ENCODE results near the gene FFAR2. TPM values are rescaled to one million over a fixed set of nuclear protein-coding genes. Genes with fewer than 3 reads are reported as not detected.

Gene FFAR2
- total and polyA plus RNA-seq, 9 of the 15 experiments (the other 6 are each of a cell fraction or from before 2014, with no cell fraction given) = not detected

DNA sequence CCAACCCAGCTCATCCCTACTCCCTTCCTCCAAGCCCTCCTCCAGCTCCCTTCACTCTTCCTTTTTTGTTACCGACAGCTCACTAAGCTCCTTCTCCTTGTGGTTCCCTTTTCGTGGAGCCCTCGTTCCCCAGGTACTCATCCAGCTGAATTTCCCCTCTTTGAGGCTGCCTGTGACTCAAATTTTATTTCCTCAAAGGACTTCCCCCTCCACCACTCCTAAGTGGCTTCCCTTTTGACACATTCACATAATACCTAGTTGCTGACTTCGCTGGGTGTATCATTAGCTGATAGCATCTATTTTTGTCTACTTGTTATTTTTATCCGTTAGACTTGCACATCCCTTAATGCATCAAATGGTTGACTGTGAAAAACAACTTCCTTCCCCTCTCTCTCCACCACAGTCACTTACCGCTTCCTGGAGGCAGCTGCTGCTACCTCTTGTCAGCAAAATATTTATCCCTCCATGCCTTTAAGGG, 14.5 kb downstream of the FFAR2 start:
- Histone ChIP-seq H3K9ac (ENCODE audit: insufficient read depth in 1 of 2, low read depth in 2 of 2, low read length in 2 of 2) (no peak overlapping the region), H4K20me1 (replicated peaks; ENCODE audit: control insufficient read depth, insufficient read depth, low read length) (no peaks in the 10 kb centered on the region), H3K36me3 (ENCODE audit: control insufficient read depth, insufficient read depth, low read length) (no peaks in the 10 kb centered on the region), H3K4me1 (replicated peaks in 1 of 2; ENCODE audit: control insufficient read depth in 2 of 2, insufficient read depth in 2 of 2, low read length in 2 of 2) (no peaks in the 10 kb centered on the region), H2AFZ (ENCODE audit: low read depth, low read length) (no peak overlapping the region), H3K4me2 (ENCODE audit: insufficient read depth, low read length) (no peak overlapping the region), H3K4me3 (no peak overlapping the region), H3K27ac (ENCODE audit: extremely low read depth, low read depth, low read length) (no peak overlapping the region), H3K27me3 (ENCODE audit: control insufficient read depth in 2 of 2, insufficient read depth in 2 of 2, low read length in 2 of 2) (peaks cover 46 to 55% of the 10 kb centered on the region in 2 experiments), H3K79me2 (ENCODE audit: control insufficient read depth, insufficient read depth, low read length) (no peaks in the 10 kb centered on the region), H3K9me1 (ENCODE audit: control insufficient read depth, insufficient read depth, low read length) (no peaks in the 10 kb centered on the region), H3K9me3 (replicated peaks; ENCODE audit: control insufficient read depth, insufficient read depth, low read depth, low read length) (no peaks in the 10 kb centered on the region)
- DNase-seq (ENCODE audit: extremely low read depth in 1 of 4, low spot score in 3 of 4) (no peak), ATAC-seq (no peak), FAIRE-seq (no peak)
- 3% methylated on average over 6 of the region's 6 CpGs for WGBS (ENCODE audit: insufficient coverage, low coverage, missing lambda C conversion rate)
- in situ Hi-C loops (cut with MboI) = loop anchor here (10.0 kb wide), 1 partner anchor 188 kb away; no protein-coding TSS in a partner anchor
- no TSS peak for BruUV-seq (replicated peaks)
- ChIA-PET POLR2A (interaction anchor here (0.6 kb wide), 2 partner anchors 39 to 272 kb away, joined by 3 read pairs; no protein-coding TSS in a partner anchor), CTCF (ENCODE audit: low intra/inter-chr PET ratio) (no interaction called here)
- intact Hi-C loops (cut with micrococcal nuclease) = no loop called here
- TF ChIP-seq HMGN3 (IDR thresholded peaks at IDR 0.05; ENCODE audit: borderline replicate concordance, extremely low read depth, insufficient read length, low read depth, low read length) (no peak), STAG1 (CRISPR knock-in tag; IDR thresholded peaks at IDR 0.05; ENCODE audit: borderline replicate concordance) (no peak), C11orf30 (IDR thresholded peaks at IDR 0.05; ENCODE audit: low read depth) (no peak), ARNT (IDR thresholded peaks at IDR 0.05) (no peak), ZNF263 (CRISPR knock-in tag; IDR thresholded peaks at IDR 0.05; ENCODE audit: borderline replicate concordance) (peak; percentile 46; the same call in 1 of the 2 replicates), NFIC (IDR thresholded peaks at IDR 0.05) (peak; percentile 30; the same call in 1 of the 2 replicates), POLR2AphosphoS2 (IDR thresholded peaks at IDR 0.05; ENCODE audit: low read length) (no peak), EP400 (IDR thresholded peaks at IDR 0.05) (no peak), CXXC5 (CRISPR knock-in tag; IDR thresholded peaks at IDR 0.05) (no peak), ZKSCAN3 (CRISPR knock-in tag; IDR thresholded peaks at IDR 0.05) (no peak), ESRRB (CRISPR knock-in tag; IDR thresholded peaks at IDR 0.05; ENCODE audit: borderline replicate concordance) (no peak), MAFF (IDR thresholded peaks at IDR 0.05; ENCODE audit: low read length) (no peak), MAFG (tag; conservative IDR thresholded peaks at IDR 0.05) (0 out of 2 replicates have a peak, but pooled peaks have one; percentile 9)
- TF ChIP-seq, protein P1, sequence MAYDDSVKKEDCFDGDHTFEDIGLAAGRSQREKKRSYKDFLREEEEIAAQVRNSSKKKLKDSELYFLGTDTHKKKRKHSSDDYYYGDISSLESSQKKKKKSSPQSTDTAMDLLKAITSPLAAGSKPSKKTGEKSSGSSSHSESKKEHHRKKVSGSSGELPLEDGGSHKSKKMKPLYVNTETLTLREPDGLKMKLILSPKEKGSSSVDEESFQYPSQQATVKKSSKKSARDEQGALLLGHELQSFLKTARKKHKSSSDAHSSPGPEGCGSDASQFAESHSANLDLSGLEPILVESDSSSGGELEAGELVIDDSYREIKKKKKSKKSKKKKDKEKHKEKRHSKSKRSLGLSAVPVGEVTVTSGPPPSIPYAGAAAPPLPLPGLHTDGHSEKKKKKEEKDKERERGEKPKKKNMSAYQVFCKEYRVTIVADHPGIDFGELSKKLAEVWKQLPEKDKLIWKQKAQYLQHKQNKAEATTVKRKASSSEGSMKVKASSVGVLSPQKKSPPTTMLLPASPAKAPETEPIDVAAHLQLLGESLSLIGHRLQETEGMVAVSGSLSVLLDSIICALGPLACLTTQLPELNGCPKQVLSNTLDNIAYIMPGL (CRISPR knock-in tag; IDR thresholded peaks at IDR 0.05) = no peak
- TF ChIP-seq, protein P2, sequence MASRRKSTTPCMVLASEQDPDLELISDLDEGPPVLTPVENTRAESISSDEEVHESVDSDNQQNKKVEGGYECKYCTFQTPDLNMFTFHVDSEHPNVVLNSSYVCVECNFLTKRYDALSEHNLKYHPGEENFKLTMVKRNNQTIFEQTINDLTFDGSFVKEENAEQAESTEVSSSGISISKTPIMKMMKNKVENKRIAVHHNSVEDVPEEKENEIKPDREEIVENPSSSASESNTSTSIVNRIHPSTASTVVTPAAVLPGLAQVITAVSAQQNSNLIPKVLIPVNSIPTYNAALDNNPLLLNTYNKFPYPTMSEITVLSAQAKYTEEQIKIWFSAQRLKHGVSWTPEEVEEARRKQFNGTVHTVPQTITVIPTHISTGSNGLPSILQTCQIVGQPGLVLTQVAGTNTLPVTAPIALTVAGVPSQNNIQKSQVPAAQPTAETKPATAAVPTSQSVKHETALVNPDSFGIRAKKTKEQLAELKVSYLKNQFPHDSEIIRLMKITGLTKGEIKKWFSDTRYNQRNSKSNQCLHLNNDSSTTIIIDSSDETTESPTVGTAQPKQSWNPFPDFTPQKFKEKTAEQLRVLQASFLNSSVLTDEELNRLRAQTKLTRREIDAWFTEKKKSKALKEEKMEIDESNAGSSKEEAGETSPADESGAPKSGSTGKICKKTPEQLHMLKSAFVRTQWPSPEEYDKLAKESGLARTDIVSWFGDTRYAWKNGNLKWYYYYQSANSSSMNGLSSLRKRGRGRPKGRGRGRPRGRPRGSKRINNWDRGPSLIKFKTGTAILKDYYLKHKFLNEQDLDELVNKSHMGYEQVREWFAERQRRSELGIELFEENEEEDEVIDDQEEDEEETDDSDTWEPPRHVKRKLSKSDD (conservative IDR thresholded peaks at IDR 0.05; ENCODE audit: low read length) = no peak
- TF ChIP-seq, protein P3, sequence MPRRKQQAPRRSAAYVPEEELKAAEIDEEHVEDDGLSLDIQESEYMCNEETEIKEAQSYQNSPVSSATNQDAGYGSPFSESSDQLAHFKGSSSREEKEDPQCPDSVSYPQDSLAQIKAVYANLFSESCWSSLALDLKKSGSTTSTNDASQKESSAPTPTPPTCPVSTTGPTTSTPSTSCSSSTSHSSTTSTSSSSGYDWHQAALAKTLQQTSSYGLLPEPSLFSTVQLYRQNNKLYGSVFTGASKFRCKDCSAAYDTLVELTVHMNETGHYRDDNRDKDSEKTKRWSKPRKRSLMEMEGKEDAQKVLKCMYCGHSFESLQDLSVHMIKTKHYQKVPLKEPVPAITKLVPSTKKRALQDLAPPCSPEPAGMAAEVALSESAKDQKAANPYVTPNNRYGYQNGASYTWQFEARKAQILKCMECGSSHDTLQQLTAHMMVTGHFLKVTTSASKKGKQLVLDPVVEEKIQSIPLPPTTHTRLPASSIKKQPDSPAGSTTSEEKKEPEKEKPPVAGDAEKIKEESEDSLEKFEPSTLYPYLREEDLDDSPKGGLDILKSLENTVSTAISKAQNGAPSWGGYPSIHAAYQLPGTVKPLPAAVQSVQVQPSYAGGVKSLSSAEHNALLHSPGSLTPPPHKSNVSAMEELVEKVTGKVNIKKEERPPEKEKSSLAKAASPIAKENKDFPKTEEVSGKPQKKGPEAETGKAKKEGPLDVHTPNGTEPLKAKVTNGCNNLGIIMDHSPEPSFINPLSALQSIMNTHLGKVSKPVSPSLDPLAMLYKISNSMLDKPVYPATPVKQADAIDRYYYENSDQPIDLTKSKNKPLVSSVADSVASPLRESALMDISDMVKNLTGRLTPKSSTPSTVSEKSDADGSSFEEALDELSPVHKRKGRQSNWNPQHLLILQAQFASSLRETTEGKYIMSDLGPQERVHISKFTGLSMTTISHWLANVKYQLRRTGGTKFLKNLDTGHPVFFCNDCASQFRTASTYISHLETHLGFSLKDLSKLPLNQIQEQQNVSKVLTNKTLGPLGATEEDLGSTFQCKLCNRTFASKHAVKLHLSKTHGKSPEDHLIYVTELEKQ (CRISPR knock-in tag; IDR thresholded peaks at IDR 0.05) = no peak
